HG02588 (cell line): ENCODE data around the gene FBXL15.
"Not testable (repeated sequence)": the region's sequence is repeated elsewhere in the genome, so short reads cannot be mapped to it uniquely, and the experiment has no call there.

Experiments used
- ATAC-seq: cut with Tn5 transposase; IDR thresholded peaks from one replicate; pipeline ENCODE4 v1.9.1; 2021; ENCODE audit warnings: mild to moderate bottlenecking, moderate library complexity; ENCODE audit not compliant: unreplicated experiment

FBXL15 gene

DNA sequence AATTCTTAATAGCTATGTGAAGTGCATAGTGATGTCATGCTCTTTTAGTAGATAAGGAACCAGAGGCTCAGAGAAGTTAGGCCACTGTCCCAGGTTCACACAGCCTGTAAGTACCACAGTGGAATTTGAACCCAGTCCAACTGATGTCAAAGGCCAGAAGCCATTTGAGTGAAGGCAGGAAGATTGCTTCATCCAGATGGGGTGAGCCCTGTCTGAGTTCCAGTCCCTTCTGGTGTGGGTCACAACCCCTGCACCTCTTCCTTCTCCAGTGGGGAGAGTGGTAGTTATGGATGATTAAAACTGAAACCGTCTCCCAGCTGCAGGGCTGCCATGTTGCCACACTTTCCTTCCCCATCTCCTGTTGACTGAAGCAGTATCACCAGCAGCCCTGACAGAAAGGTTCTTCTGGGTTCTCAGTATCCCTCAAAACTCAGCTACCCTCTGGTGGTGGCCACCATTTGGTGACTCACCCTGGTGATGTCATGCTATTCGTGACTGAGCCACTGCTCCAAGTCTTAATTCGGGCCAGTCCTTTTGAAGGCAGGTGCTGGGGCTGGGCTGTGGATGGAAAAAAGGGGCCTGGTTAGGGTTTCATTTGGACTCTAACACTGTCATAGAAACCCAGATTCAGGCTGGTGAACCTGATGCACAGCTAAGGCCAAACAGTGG is 32.2 kb downstream of the FBXL15 start:
- ATAC-seq: no peak

DNA sequence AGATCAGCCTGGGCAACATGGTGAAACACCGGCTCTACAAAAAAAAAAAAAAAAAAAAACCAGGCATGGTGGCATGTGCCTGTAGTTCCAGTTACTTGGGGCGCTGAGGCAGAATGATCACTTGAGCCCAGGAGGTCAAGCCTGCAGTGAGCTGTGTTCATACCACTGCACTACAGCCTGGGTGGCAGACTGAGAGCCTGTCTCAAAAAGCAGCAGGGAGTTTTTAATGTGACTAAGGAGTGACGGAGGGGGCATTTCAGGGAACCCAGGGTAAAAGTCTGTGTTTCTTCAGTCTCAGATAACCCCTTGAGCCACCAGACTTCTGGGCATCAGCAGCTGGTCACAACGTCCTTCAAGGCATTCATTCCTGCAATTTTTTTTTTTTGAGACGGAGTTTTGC is 32.9 kb downstream of the FBXL15 start:
- no peak for ATAC-seq

GRCh38 chr10:102454662-102455487 is 34.2 kb downstream of the FBXL15 start:
- not testable (repeated sequence) for ATAC-seq

DNA sequence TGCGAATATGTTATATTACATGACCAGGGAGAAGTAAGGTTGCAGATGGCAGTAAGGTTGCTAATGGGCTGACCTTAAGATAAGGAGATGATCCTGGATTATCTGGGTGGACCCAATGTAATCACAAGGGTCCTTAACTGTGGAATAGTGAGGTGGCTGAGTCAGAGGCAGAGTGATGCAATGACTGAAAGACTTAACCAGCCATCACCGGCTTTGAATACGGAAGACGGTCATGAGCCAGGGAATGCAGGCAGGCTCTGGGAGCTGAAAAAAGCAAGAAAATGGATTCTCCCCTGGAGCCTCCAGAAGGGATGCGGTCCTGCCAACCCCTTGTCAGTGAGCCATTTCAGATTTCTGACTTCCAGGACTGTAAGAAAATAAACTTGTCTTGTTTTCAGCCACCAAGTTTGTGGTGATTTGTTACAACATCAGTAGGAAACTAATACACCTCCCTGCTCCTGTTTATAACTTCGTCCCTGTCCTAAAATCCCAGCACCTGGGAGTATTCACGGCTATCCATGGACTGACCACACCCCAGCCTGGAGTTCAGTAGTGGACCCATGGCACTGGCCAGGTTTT is 35.3 kb downstream of the FBXL15 start:
- no peak for ATAC-seq

DNA sequence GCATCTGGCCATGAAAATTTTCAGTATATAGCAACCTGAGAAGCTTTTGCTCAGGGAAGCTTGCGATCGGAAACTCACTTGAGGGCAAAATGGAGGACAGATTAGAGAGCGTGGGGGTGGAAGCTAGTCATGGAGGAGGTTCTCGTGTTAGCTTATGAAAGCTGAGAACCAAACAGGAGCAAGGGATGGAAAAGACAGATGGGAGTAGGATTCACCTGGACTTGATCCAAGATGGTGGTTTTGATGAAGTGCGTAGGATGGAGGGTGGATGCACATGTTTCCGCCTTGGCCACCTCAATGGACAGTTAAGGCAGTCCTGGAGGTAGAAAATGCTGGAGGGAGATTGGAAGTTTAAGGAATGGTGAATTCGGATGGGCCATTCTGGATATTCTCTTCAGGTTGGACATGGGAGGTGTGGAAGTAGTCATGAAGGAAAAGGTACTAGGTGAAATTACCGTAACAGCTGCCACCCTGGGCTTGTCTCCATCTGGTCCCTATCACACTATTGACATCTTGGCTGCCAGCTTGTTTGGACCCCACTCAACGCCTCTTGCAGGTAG is 37.0 kb downstream of the FBXL15 start:
- no peak for ATAC-seq

DNA sequence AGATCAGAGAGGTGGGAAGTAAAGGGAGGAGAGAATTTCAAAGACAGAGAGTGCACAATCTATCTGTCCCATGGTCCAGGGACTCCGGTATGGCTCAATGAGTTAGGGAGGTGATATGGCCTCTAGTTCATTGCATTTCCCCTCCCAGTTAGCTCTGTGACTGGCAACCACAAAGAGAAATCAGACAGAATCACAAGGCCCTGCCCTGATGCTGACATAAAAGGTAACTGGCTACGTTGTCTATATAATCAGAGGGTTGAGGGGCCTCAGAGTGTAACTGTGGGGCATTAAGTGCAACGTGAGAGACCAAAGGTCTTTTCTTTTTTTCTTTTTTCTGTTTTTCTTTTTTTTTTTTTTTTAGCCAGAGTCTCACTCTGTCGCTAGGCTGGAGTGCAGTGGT is 38.0 kb downstream of the FBXL15 start:
- no peak for ATAC-seq

DNA sequence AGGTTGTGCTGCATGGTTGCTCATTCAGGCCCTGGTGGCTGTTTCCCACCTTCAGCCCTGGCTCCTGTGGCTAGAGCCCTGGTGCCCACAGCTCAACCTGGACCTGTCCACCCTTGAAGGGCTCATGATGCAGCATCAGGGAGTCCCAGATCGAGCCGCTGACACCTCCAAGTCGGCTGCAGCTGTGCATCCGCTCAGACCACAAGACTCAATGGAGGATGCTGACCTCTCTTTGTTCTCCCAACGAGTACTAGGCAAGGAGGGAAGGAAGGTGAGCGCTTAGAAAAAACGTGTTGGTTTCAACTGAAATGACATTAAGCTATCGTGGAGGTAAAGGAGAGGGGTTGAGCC is 40.2 kb downstream of the FBXL15 start:
- ATAC-seq: peak; percentile 23

DNA sequence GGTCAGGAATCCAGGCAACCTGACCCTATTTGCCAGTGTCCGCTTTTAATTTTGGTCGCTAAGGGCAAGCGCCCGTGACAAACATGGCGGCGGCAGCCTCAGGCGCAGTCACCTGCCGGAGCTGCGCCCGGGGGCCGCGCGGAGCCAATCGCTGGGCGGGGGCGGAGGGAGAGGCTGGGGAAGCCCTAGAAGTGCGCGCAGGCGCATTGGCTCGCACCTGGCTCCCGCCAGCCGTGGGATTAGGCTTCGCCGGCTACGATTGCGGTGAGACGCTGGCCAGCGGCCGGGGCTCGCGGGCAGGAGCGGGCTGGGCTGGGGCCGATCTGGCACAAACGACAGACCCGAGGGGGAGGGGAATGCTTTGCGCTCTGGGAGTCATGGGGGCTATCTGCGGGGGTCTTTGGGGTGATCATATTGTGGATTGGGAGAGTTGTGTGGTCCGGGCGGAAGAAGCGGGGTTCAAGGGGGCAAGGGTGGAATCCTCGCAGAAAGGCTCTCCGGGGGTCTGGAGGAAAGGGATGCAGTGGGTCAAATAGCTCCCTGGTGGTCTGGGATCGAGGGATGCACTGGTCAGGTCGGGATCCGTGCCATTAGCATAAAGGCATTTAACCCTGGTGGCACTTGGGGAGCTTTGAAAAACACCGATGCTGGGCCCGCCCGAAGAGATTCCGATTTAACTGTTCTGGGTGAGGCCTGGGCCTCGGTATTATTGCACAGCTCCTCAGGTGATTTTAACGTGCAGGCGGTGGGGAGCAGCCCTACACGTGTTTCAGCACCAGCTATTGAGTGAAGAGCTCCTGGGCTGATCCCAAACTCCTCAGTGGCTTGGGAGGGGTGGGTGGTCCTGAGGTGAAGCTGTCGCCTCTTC is 40.8 kb downstream of the FBXL15 start:
- ATAC-seq: peak; percentile 89

GRCh38 chr10:102462512-102463054 is 41.9 kb downstream of the FBXL15 start:
- ATAC-seq: no peak

GRCh38 chr10:102463983-102464382 is 43.3 kb downstream of the FBXL15 start:
- no peak for ATAC-seq

DNA sequence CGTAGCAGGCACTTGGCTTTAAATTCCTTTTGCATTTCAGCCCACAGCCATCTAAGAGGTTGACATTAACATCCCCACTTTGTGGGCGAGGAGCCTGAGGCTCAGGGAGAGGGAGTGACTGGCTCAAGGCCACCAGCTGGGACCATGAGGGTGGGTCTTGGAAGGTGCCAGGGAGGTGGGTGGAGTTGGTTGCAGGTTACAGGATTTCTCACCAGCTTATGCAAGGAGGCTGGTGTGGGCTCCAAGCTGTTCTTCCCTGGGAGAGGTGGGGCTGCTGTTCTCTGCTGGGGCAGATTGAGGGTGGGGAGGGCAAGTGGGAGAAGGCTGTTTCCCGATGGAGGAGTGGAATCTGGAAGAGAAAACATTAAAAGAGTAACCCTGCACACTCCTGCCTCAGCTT is 44.8 kb downstream of the FBXL15 start:
- ATAC-seq: no peak

- no peak for ATAC-seq
Observed at GRCh38 chr10:102467318-102467717, 46.7 kb downstream of the FBXL15 start.

- no peak for ATAC-seq
Observed at GRCh38 chr10:102467971-102468438, 47.4 kb downstream of the FBXL15 start.

- no peak for ATAC-seq
Observed at GRCh38 chr10:102468683-102469082, 48.0 kb downstream of the FBXL15 start.

- ATAC-seq: no peak
Observed at GRCh38 chr10:102470579-102471546, 50.2 kb downstream of the FBXL15 start.
